ENCODE data around the gene FGD3.

Gene FGD3

GRCh38 chr9:92960561-92961290, 13.4 kb downstream of the FGD3 start:
- no peak overlapping the region for H3K4me2 ChIP-seq (ENCODE audit: low read depth, low read length)
- H3K36me3 ChIP-seq (replicated peaks; ENCODE audit: insufficient read depth, low read length), result no peaks in the 10 kb centered on the region
- no peak for DNase-seq
- H3K79me2 ChIP-seq (ENCODE audit: low read length), result peaks cover 17% of the 10 kb centered on the region
- H2AFZ ChIP-seq (ENCODE audit: low read length), result no peak overlapping the region
- no peak for TF ChIP-seq CTCF (IDR thresholded peaks at IDR 0.05; ENCODE audit: low read length)
- TF ChIP-seq EZH2 (optimal IDR thresholded peaks at IDR 0.05; ENCODE audit: low read depth, low read length), result no peak
- no peak for TF ChIP-seq EZH2phosphoT487 (IDR thresholded peaks at IDR 0.05; ENCODE audit: low read length)
- H3K9ac ChIP-seq (ENCODE audit: low read length), result no peak overlapping the region
- peaks cover 31% of the 10 kb centered on the region for H3K4me1 ChIP-seq (ENCODE audit: low read length)
- no peaks in the 10 kb centered on the region for H4K20me1 ChIP-seq (ENCODE audit: insufficient read depth, low read length)
- H3K27ac ChIP-seq (ENCODE audit: low read length), result no peak overlapping the region
- H3K27me3 ChIP-seq (replicated peaks; ENCODE audit: insufficient read depth, low read length), result no peaks in the 10 kb centered on the region
- H3K9me2 ChIP-seq (replicated peaks; ENCODE audit: insufficient read depth, low read length), result no peaks in the 10 kb centered on the region
- H3K9me3 ChIP-seq (replicated peaks; ENCODE audit: insufficient read depth, low read length), result no peaks in the 10 kb centered on the region
- H3F3A ChIP-seq (ENCODE audit: insufficient read depth, low read length), result peaks cover 7% of the 10 kb centered on the region
- H3K4me3 ChIP-seq (ENCODE audit: low read length), result no peak overlapping the region

- H2AFZ ChIP-seq (ENCODE audit: low read length), result no peak overlapping the region
- H3F3A ChIP-seq (ENCODE audit: insufficient read depth, low read length), result peaks cover 7% of the 10 kb centered on the region
- H3K9me3 ChIP-seq (replicated peaks; ENCODE audit: insufficient read depth, low read length), result no peaks in the 10 kb centered on the region
- no peak overlapping the region for H3K9ac ChIP-seq (ENCODE audit: low read length)
- no peaks in the 10 kb centered on the region for H3K27me3 ChIP-seq (replicated peaks; ENCODE audit: insufficient read depth, low read length)
- H3K27ac ChIP-seq (ENCODE audit: low read length), result no peak overlapping the region
- no peaks in the 10 kb centered on the region for H3K9me2 ChIP-seq (replicated peaks; ENCODE audit: insufficient read depth, low read length)
- peaks cover 27% of the 10 kb centered on the region for H3K79me2 ChIP-seq (ENCODE audit: low read length)
- peaks cover 24% of the 10 kb centered on the region for H3K4me1 ChIP-seq (ENCODE audit: low read length)
- no peaks in the 10 kb centered on the region for H3K36me3 ChIP-seq (replicated peaks; ENCODE audit: insufficient read depth, low read length)
- TF ChIP-seq CTCF (IDR thresholded peaks at IDR 0.05; ENCODE audit: low read length) (no peak), EZH2 (optimal IDR thresholded peaks at IDR 0.05; ENCODE audit: low read depth, low read length) (no peak), EZH2phosphoT487 (IDR thresholded peaks at IDR 0.05; ENCODE audit: low read length) (no peak)
- H4K20me1 ChIP-seq (ENCODE audit: insufficient read depth, low read length), result no peaks in the 10 kb centered on the region
- H3K4me3 ChIP-seq (ENCODE audit: low read length), result no peak overlapping the region
- DNase-seq, result no peak
- H3K4me2 ChIP-seq (ENCODE audit: low read depth, low read length), result no peak overlapping the region
These were observed 14.4 kb downstream of the FGD3 start for GRCh38 chr9:92961627-92962302.

GRCh38 chr9:92962303-92962649, 15.0 kb downstream of the FGD3 start:
- no peaks in the 10 kb centered on the region for H3K9me2 ChIP-seq (replicated peaks; ENCODE audit: insufficient read depth, low read length)
- no peak overlapping the region for H3K27ac ChIP-seq (ENCODE audit: low read length)
- DNase-seq, result no peak

More at GRCh38 chr9:92962303-92962649, 15.0 kb downstream of the FGD3 start:
- H3F3A ChIP-seq (ENCODE audit: insufficient read depth, low read length), result peaks cover 4% of the 10 kb centered on the region
- H3K9ac ChIP-seq (ENCODE audit: low read length), result no peak overlapping the region
- no peaks in the 10 kb centered on the region for H3K36me3 ChIP-seq (replicated peaks; ENCODE audit: insufficient read depth, low read length)
- H4K20me1 ChIP-seq (ENCODE audit: insufficient read depth, low read length), result no peaks in the 10 kb centered on the region
- H3K4me1 ChIP-seq (ENCODE audit: low read length), result peaks cover 19% of the 10 kb centered on the region
- no peak for TF ChIP-seq CTCF (IDR thresholded peaks at IDR 0.05; ENCODE audit: low read length)
- TF ChIP-seq EZH2 (optimal IDR thresholded peaks at IDR 0.05; ENCODE audit: low read depth, low read length), result no peak
- TF ChIP-seq EZH2phosphoT487 (IDR thresholded peaks at IDR 0.05; ENCODE audit: low read length), result no peak
- peaks cover 32% of the 10 kb centered on the region for H3K79me2 ChIP-seq (ENCODE audit: low read length)
- H3K4me3 ChIP-seq (ENCODE audit: low read length), result no peak overlapping the region
- H3K9me3 ChIP-seq (replicated peaks; ENCODE audit: insufficient read depth, low read length), result no peaks in the 10 kb centered on the region
- H3K4me2 ChIP-seq (ENCODE audit: low read depth, low read length), result no peak overlapping the region
- no peaks in the 10 kb centered on the region for H3K27me3 ChIP-seq (replicated peaks; ENCODE audit: insufficient read depth, low read length)
- no peak overlapping the region for H2AFZ ChIP-seq (ENCODE audit: low read length)
